Measurements from ENCODE around the gene PDE1C.

DNA sequence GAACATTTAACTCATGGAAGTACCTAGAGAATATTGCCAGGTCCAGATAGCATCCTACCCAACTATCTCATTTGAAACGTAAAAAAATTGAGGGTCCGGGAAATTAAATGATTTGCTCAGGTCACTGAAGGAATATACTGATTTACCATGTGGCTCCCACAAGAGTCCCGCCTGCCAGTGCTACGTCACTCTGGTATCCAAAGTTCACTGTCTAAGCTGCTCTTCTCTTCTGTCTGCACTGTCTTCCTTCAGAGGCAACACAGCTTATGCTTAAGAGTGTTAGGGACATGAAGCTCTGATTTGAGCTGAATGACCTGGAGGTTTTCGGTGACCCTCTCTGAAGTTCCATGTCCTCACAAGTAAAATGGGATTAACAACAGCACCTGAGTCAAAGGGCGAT, 114.6 kb downstream of the PDE1C start:
- TF ChIP-seq, protein P1, sequence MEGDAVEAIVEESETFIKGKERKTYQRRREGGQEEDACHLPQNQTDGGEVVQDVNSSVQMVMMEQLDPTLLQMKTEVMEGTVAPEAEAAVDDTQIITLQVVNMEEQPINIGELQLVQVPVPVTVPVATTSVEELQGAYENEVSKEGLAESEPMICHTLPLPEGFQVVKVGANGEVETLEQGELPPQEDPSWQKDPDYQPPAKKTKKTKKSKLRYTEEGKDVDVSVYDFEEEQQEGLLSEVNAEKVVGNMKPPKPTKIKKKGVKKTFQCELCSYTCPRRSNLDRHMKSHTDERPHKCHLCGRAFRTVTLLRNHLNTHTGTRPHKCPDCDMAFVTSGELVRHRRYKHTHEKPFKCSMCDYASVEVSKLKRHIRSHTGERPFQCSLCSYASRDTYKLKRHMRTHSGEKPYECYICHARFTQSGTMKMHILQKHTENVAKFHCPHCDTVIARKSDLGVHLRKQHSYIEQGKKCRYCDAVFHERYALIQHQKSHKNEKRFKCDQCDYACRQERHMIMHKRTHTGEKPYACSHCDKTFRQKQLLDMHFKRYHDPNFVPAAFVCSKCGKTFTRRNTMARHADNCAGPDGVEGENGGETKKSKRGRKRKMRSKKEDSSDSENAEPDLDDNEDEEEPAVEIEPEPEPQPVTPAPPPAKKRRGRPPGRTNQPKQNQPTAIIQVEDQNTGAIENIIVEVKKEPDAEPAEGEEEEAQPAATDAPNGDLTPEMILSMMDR (IDR thresholded peaks at IDR 0.05), result no peak
- no peak for TF ChIP-seq POLR2A (IDR thresholded peaks at IDR 0.05)
